ENCODE measurements around the gene OGFOD2. TPM values are rescaled to one million over a fixed set of nuclear protein-coding genes. Genes with fewer than 3 reads are reported as not detected.

OGFOD2 gene
- polyA plus RNA-seq, 1 donor (not counting 4 experiments of a cell fraction or from before 2014, with no cell fraction given), result 6.9 TPM

DNA sequence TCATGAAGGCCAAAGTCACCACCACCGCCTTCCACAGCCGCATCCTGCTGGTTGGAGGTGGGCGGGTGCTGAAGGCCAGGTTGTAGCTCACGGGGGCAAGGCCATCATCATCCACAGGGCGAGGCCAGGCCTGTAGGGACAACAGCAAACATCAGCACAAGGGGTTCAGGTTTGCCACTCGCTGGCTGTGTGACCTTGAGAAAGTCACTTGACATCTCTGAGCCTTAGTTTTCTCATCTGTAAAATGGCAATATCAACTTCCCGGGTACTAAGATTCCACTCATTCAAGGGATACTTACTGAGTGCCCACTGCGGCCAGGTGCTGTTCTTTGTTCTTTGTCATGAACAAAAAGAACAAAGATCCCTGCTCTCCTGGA, 14.9 kb upstream of the OGFOD2 start:
- H3K9ac ChIP-seq (ENCODE audit: control insufficient read depth, extremely low read depth, insufficient read depth, low read length), result no peak overlapping the region

GRCh38 chr12:122961531-122962329, 13.3 kb upstream of the OGFOD2 start:
- Histone ChIP-seq H2AFZ (ENCODE audit: control insufficient read depth, low read length) (no peak overlapping the region), H4K20me1 (ENCODE audit: control insufficient read depth, extremely low read depth, insufficient read depth, low read length) (no peaks in the 10 kb centered on the region), H3K4me3 (ENCODE audit: control insufficient read depth in 2 of 3, extremely low read depth in 1 of 3, insufficient read depth in 2 of 3, low read depth in 1 of 3, low read length in 3 of 3) (no peak overlapping the region), H3K27me3 (ENCODE audit: control insufficient read depth, extremely low read depth, insufficient read depth, low read length) (no peaks in the 10 kb centered on the region), H3K9ac (ENCODE audit: control insufficient read depth, extremely low read depth, insufficient read depth, low read length) (no peak overlapping the region), H3K4me2 (ENCODE audit: control insufficient read depth, extremely low read depth, insufficient read depth, low read depth, low read length) (no peak overlapping the region), H3K79me2 (ENCODE audit: control insufficient read depth, insufficient read depth, low read length) (peaks cover 9% of the 10 kb centered on the region), H3K9me1 (ENCODE audit: control insufficient read depth, extremely low read depth, insufficient read depth, low read length) (no peaks in the 10 kb centered on the region), H3K4me1 (ENCODE audit: control insufficient read depth, extremely low read depth, insufficient read depth, low read length) (peaks cover 16% of the 10 kb centered on the region), H3K9me3 (ENCODE audit: control insufficient read depth, low read depth, low read length) (no peaks in the 10 kb centered on the region), H3K36me3 (ENCODE audit: control insufficient read depth in 2 of 2, extremely low read depth in 1 of 2, insufficient read depth in 2 of 2, low read length in 2 of 2) (peaks cover 5% of the 10 kb centered on the region in 2 experiments), H3K27ac (ENCODE audit: control insufficient read depth, insufficient read depth, low read length) (no peak overlapping the region)
- FAIRE-seq, result no peak
- dilution Hi-C loops (cut with MboI; ENCODE audit: extremely low pct_ligation_motif_present, low sequenced_read_pairs), result no loop called here
- DNase-seq (ENCODE audit: low read depth, low spot score), result no peak
- TF ChIP-seq, protein P1, sequence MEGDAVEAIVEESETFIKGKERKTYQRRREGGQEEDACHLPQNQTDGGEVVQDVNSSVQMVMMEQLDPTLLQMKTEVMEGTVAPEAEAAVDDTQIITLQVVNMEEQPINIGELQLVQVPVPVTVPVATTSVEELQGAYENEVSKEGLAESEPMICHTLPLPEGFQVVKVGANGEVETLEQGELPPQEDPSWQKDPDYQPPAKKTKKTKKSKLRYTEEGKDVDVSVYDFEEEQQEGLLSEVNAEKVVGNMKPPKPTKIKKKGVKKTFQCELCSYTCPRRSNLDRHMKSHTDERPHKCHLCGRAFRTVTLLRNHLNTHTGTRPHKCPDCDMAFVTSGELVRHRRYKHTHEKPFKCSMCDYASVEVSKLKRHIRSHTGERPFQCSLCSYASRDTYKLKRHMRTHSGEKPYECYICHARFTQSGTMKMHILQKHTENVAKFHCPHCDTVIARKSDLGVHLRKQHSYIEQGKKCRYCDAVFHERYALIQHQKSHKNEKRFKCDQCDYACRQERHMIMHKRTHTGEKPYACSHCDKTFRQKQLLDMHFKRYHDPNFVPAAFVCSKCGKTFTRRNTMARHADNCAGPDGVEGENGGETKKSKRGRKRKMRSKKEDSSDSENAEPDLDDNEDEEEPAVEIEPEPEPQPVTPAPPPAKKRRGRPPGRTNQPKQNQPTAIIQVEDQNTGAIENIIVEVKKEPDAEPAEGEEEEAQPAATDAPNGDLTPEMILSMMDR (optimal IDR thresholded peaks at IDR 0.05 in 1 of 3, IDR thresholded peaks at IDR 0.05 in 1 of 3, conservative IDR thresholded peaks at IDR 0.05 in 1 of 3; ENCODE audit: extremely low read depth in 1 of 3, insufficient read depth in 2 of 3, low read length in 3 of 3), result no peak
- TF ChIP-seq EZH2 (IDR thresholded peaks at IDR 0.05; ENCODE audit: low read length), result no peak

More for the DNA sequence above, 14.9 kb upstream of the OGFOD2 start:
- H3K27me3 ChIP-seq (ENCODE audit: control insufficient read depth, extremely low read depth, insufficient read depth, low read length), result no peaks in the 10 kb centered on the region
- H2AFZ ChIP-seq (ENCODE audit: control insufficient read depth, low read length), result no peak overlapping the region
- H3K4me2 ChIP-seq (ENCODE audit: control insufficient read depth, extremely low read depth, insufficient read depth, low read depth, low read length), result no peak overlapping the region
- H3K4me3 ChIP-seq (ENCODE audit: control insufficient read depth in 2 of 3, extremely low read depth in 1 of 3, insufficient read depth in 2 of 3, low read depth in 1 of 3, low read length in 3 of 3), result no peak overlapping the region
- dilution Hi-C loops (cut with MboI; ENCODE audit: extremely low pct_ligation_motif_present, low sequenced_read_pairs), result no loop called here
- H3K4me1 ChIP-seq (ENCODE audit: control insufficient read depth, extremely low read depth, insufficient read depth, low read length), result peaks cover 9% of the 10 kb centered on the region
- H3K27ac ChIP-seq (ENCODE audit: control insufficient read depth, insufficient read depth, low read length), result no peak overlapping the region
- peaks cover 5 to 7% of the 10 kb centered on the region in 2 experiments for H3K36me3 ChIP-seq (ENCODE audit: control insufficient read depth in 2 of 2, extremely low read depth in 1 of 2, insufficient read depth in 2 of 2, low read length in 2 of 2)
- DNase-seq (ENCODE audit: low read depth, low spot score) (no peak), FAIRE-seq (no peak)
- no peaks in the 10 kb centered on the region for H3K9me3 ChIP-seq (ENCODE audit: control insufficient read depth, low read depth, low read length)
- no peaks in the 10 kb centered on the region for H3K9me1 ChIP-seq (ENCODE audit: control insufficient read depth, extremely low read depth, insufficient read depth, low read length)
- peaks cover 9% of the 10 kb centered on the region for H3K79me2 ChIP-seq (ENCODE audit: control insufficient read depth, insufficient read depth, low read length)
- TF ChIP-seq, protein P1 (optimal IDR thresholded peaks at IDR 0.05 in 1 of 3, IDR thresholded peaks at IDR 0.05 in 1 of 3, conservative IDR thresholded peaks at IDR 0.05 in 1 of 3; ENCODE audit: extremely low read depth in 1 of 3, insufficient read depth in 2 of 3, low read length in 3 of 3), result no peak
- TF ChIP-seq EZH2 (IDR thresholded peaks at IDR 0.05; ENCODE audit: low read length), result no peak
- no peaks in the 10 kb centered on the region for H4K20me1 ChIP-seq (ENCODE audit: control insufficient read depth, extremely low read depth, insufficient read depth, low read length)
